Adipocyte (in vitro differentiated cells): ENCODE measurements around the gene CDC42BPB.

Source experiments
- DNase-seq: peaks from one replicate; pipeline ENCODE4 v3.0.0-alpha.2; 2015; ENCODE audit warnings: low read depth
- H3K27me3 ChIP-seq: replicated peaks from 2 replicates; pipeline ENCODE4 v1.7.0; 2013; ENCODE audit warnings: mild to moderate bottlenecking, low read length, moderate library complexity; ENCODE audit not compliant: control insufficient read depth, insufficient read depth
- H3K36me3 ChIP-seq: 2 replicates; pipeline ENCODE4 v1.7.0; 2013; ENCODE audit warnings: low read length, mild to moderate bottlenecking, moderate library complexity; ENCODE audit not compliant: control insufficient read depth, insufficient read depth, severe bottlenecking
- H3K4me1 ChIP-seq: 2 replicates; pipeline ENCODE4 v1.7.0; 2013; ENCODE audit warnings: mild to moderate bottlenecking, low read length, moderate library complexity; ENCODE audit not compliant: control insufficient read depth, insufficient read depth
- H3K4me3 ChIP-seq: 2 replicates; pipeline ENCODE4 v1.7.0; 2013; ENCODE audit warnings: mild to moderate bottlenecking, low read length, moderate library complexity
- H3K9ac ChIP-seq: 2 replicates; pipeline ENCODE4 v1.7.0; 2013; ENCODE audit warnings: mild to moderate bottlenecking, low read length, moderate library complexity
- H3K9me3 ChIP-seq: 2 replicates; pipeline ENCODE4 v1.7.0; 2013; ENCODE audit warnings: mild to moderate bottlenecking, low read length, moderate library complexity; ENCODE audit not compliant: control insufficient read depth

Gene CDC42BPB

GRCh38 chr14:103068351-103069073 lies 11.2 kb upstream of the CDC42BPB start:
- Histone ChIP-seq H3K27me3 (no peaks in the 10 kb centered on the region), H3K9me3 (no peaks in the 10 kb centered on the region), H3K4me3 (no peak overlapping the region), H3K36me3 (no peaks in the 10 kb centered on the region), H3K9ac (peak overlapping the region; percentile 58), H3K4me1 (peaks cover 35% of the 10 kb centered on the region)
- DNase-seq, result no peak

DNA sequence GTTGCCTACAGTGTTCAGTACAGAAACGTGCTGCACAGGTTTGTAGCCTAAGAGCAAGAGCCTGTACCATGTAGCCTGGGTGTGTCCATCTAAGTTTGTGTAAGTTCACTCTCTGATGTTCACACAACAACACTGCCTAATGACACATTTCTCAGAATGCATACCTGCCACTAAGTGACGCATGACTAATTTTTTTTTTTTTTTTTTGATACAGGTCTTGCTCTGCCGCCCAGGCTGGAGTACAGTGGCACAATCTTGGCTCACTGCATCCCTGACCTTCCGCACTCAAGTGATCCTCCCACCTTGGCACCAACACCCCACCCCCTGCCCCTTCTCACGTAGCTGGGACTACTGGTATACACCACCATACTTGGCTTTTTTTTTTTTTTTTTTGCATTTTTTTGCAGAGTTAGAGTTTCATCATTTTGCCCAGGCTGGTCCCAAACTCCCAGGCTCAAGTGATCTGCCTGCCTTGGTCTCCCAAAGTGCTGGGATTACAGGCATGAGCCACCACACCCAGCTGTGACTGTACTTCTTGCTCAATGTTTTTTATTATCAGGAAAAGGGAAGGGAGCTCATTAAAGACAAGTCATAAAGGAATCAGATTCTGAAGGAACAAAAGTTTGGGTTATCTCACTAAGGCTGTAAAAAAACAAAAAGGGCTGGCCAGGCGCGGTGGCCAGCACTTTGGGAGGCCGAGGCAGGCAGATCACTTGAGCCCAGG lies 10.0 kb upstream of the CDC42BPB start:
- H3K27me3 ChIP-seq, result no peaks in the 10 kb centered on the region
- no peaks in the 10 kb centered on the region for H3K36me3 ChIP-seq

GRCh38 chr14:103066399-103066798 lies 9.1 kb upstream of the CDC42BPB start:
- Histone ChIP-seq H3K9ac (no peak overlapping the region), H3K36me3 (no peaks in the 10 kb centered on the region), H3K9me3 (no peaks in the 10 kb centered on the region), H3K4me1 (peaks cover 23% of the 10 kb centered on the region), H3K27me3 (no peaks in the 10 kb centered on the region), H3K4me3 (no peak overlapping the region)
- DNase-seq, result no peak

More for the DNA sequence above, 10.0 kb upstream of the CDC42BPB start:
- peaks cover 31% of the 10 kb centered on the region for H3K4me1 ChIP-seq
- peak overlapping the region; percentile 58 for H3K9ac ChIP-seq
- H3K4me3 ChIP-seq, result no peak overlapping the region
- no peaks in the 10 kb centered on the region for H3K9me3 ChIP-seq
- peak; percentile 82 for DNase-seq

GRCh38 chr14:103065861-103066260 lies 8.5 kb upstream of the CDC42BPB start:
- Histone ChIP-seq H3K4me1 (peaks cover 18% of the 10 kb centered on the region), H3K36me3 (no peaks in the 10 kb centered on the region), H3K9me3 (no peaks in the 10 kb centered on the region), H3K27me3 (no peaks in the 10 kb centered on the region), H3K9ac (no peak overlapping the region), H3K4me3 (no peak overlapping the region)
- no peak for DNase-seq

- Histone ChIP-seq H3K9ac (no peak overlapping the region), H3K4me1 (peaks cover 17% of the 10 kb centered on the region), H3K4me3 (no peak overlapping the region), H3K9me3 (no peaks in the 10 kb centered on the region), H3K27me3 (no peaks in the 10 kb centered on the region), H3K36me3 (no peaks in the 10 kb centered on the region)
- DNase-seq, result no peak
These were observed 7.6 kb upstream of the CDC42BPB start for GRCh38 chr14:103064978-103065377.

DNA sequence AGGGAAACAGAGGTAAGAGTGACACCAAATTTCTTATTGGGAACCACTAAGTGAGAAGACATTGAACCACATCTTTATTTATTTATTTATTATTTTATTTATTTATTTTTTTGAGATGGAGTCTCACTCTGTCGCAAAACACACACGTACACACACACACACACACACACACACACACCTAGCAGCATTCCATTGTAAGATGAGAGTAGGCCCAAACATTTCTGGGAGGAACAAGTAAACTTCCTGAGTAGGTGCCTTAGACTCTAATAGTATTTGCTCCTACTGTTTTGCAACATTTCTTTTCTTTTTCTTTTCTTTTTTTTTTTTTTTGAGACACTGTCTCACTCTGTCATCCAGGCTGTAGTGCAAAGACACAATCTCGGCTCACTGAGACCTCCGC lies 7.1 kb upstream of the CDC42BPB start:
- Histone ChIP-seq H3K36me3 (no peaks in the 10 kb centered on the region), H3K9ac (no peak overlapping the region), H3K4me1 (peaks cover 22% of the 10 kb centered on the region), H3K4me3 (no peak overlapping the region), H3K9me3 (no peaks in the 10 kb centered on the region), H3K27me3 (no peaks in the 10 kb centered on the region)
- no peak for DNase-seq

- H3K4me1 ChIP-seq, result peaks cover 20% of the 10 kb centered on the region
- DNase-seq, result no peak
- no peaks in the 10 kb centered on the region for H3K27me3 ChIP-seq
- H3K36me3 ChIP-seq, result no peaks in the 10 kb centered on the region
- no peak overlapping the region for H3K4me3 ChIP-seq
- H3K9ac ChIP-seq, result no peak overlapping the region
- no peaks in the 10 kb centered on the region for H3K9me3 ChIP-seq
These were observed 4.2 kb upstream of the CDC42BPB start for GRCh38 chr14:103061482-103061976.

DNA sequence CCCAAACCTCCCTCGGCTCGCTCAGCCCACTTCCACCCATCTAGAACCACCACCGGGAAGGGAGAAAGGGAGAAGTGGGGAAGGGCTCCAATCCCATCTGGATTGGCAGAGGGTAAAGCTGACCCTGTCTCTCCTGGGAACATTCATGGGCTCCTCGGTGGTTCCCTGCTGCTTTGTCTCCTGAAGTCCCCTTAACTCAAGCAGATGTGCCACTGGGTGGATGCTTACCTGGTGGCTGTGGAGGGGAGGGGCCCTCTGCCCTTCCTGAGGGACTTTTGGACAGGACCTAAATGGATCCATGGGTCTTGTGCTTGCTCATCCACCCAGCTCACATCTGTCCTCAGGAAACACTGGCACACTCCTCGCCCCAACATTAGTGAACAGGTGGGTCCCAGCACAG lies 2.2 kb upstream of the CDC42BPB start:
- H3K36me3 ChIP-seq, result no peaks in the 10 kb centered on the region
- DNase-seq, result no peak
- peak overlapping the region; percentile 5 for H3K9ac ChIP-seq
- peaks cover 31% of the 10 kb centered on the region for H3K4me1 ChIP-seq
- H3K27me3 ChIP-seq, result no peaks in the 10 kb centered on the region
- no peaks in the 10 kb centered on the region for H3K9me3 ChIP-seq
- H3K4me3 ChIP-seq, result peak overlapping the region; percentile 95

- H3K36me3 ChIP-seq, result no peaks in the 10 kb centered on the region
- H3K4me1 ChIP-seq, result peaks cover 37% of the 10 kb centered on the region
- peak overlapping the region; percentile 97 for H3K9ac ChIP-seq
- no peaks in the 10 kb centered on the region for H3K9me3 ChIP-seq
- no peaks in the 10 kb centered on the region for H3K27me3 ChIP-seq
- peak overlapping the region; percentile 95 for H3K4me3 ChIP-seq
- DNase-seq, result peak; percentile 50
These were observed 1.1 kb upstream of the CDC42BPB start for GRCh38 chr14:103058164-103059055.

DNA sequence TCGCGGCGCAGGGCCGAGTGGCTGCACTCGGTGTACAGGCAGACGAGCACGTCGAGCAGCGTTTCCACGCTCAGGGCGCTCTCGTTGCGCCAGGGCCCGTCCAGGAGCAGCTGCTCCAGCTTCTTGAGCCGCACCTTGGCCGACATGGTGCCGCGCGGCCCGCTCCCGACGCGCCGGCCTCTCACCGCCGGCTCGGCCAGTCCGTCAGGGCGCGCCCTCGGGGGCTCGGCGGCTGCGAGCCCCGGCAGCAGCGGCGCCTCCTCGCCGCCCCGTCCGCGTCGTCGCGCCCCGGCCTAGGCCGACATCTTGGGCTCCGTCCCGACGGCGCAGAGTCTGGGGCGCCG lies 349 bp downstream of the CDC42BPB start:
- H3K4me1 ChIP-seq, result peaks cover 37% of the 10 kb centered on the region
- peak overlapping the region; percentile 99 for H3K9ac ChIP-seq
- H3K27me3 ChIP-seq, result no peaks in the 10 kb centered on the region
- H3K4me3 ChIP-seq, result peak overlapping the region; percentile 87
- no peak for DNase-seq
- H3K36me3 ChIP-seq, result no peaks in the 10 kb centered on the region
- no peaks in the 10 kb centered on the region for H3K9me3 ChIP-seq
